Measurements from ENCODE around the gene EREG. TPM values are rescaled to one million over a fixed set of nuclear protein-coding genes. Genes with fewer than 3 reads are reported as not detected.

The EREG gene
- total and polyA plus RNA-seq, 9 of the 15 experiments (the other 6 are each of a cell fraction or from before 2014, with no cell fraction given), result 0.97 to 7.3 (median 2.5) TPM

DNA sequence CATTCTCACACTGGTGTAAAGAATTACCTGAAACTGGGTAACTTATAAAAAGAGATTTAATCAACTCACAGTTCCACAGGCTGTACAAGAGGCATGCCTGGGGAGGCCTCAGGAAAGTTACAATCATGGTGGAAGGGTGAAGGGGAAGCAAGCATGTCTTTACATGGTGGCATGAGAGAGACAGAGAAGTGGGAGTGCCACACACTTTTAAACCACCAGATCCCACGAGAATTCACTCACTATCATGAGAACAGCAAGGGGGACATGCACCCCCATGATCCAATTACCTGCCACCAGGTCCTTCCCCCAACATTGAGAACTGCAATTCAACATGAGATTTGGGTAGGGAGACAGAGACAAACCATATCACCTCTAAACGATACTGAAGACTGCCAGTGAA is 33.7 kb upstream of the EREG start (continued):
- TF ChIP-seq, protein P1, sequence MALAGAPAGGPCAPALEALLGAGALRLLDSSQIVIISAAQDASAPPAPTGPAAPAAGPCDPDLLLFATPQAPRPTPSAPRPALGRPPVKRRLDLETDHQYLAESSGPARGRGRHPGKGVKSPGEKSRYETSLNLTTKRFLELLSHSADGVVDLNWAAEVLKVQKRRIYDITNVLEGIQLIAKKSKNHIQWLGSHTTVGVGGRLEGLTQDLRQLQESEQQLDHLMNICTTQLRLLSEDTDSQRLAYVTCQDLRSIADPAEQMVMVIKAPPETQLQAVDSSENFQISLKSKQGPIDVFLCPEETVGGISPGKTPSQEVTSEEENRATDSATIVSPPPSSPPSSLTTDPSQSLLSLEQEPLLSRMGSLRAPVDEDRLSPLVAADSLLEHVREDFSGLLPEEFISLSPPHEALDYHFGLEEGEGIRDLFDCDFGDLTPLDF (CRISPR knock-in tag; IDR thresholded peaks at IDR 0.05), result no peak
- no peak for TF ChIP-seq RFX7 (CRISPR knock-in tag; IDR thresholded peaks at IDR 0.05)
- TF ChIP-seq, protein P2, sequence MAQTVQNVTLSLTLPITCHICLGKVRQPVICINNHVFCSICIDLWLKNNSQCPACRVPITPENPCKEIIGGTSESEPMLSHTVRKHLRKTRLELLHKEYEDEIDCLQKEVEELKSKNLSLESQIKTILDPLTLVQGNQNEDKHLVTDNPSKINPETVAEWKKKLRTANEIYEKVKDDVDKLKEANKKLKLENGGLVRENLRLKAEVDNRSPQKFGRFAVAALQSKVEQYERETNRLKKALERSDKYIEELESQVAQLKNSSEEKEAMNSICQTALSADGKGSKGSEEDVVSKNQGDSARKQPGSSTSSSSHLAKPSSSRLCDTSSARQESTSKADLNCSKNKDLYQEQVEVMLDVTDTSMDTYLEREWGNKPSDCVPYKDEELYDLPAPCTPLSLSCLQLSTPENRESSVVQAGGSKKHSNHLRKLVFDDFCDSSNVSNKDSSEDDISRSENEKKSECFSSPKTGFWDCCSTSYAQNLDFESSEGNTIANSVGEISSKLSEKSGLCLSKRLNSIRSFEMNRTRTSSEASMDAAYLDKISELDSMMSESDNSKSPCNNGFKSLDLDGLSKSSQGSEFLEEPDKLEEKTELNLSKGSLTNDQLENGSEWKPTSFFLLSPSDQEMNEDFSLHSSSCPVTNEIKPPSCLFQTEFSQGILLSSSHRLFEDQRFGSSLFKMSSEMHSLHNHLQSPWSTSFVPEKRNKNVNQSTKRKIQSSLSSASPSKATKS (CRISPR knock-in tag; IDR thresholded peaks at IDR 0.05), result no peak
- TF ChIP-seq, protein P3, sequence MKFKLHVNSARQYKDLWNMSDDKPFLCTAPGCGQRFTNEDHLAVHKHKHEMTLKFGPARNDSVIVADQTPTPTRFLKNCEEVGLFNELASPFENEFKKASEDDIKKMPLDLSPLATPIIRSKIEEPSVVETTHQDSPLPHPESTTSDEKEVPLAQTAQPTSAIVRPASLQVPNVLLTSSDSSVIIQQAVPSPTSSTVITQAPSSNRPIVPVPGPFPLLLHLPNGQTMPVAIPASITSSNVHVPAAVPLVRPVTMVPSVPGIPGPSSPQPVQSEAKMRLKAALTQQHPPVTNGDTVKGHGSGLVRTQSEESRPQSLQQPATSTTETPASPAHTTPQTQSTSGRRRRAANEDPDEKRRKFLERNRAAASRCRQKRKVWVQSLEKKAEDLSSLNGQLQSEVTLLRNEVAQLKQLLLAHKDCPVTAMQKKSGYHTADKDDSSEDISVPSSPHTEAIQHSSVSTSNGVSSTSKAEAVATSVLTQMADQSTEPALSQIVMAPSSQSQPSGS (CRISPR knock-in tag; IDR thresholded peaks at IDR 0.05), result no peak
- TF ChIP-seq, protein P4, sequence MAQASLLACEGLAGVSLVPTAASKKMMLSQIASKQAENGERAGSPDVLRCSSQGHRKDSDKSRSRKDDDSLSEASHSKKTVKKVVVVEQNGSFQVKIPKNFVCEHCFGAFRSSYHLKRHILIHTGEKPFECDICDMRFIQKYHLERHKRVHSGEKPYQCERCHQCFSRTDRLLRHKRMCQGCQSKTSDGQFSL (CRISPR knock-in tag; IDR thresholded peaks at IDR 0.05), result no peak
- TF ChIP-seq, protein P4 (tag; IDR thresholded peaks at IDR 0.05), result no peak
- TF ChIP-seq CEBPG (CRISPR knock-in tag; IDR thresholded peaks at IDR 0.05), result no peak
- no peak for TF ChIP-seq CEBPG (tag; conservative IDR thresholded peaks at IDR 0.05 in 1 of 2, IDR thresholded peaks at IDR 0.05 in 1 of 2)
- TF ChIP-seq FOXJ2 (tag; IDR thresholded peaks at IDR 0.05), result no peak
- TF ChIP-seq ZNF282 (CRISPR knock-in tag; IDR thresholded peaks at IDR 0.05), result no peak
- no peak for TF ChIP-seq ESRRB (CRISPR knock-in tag; IDR thresholded peaks at IDR 0.05; ENCODE audit: borderline replicate concordance)
- TF ChIP-seq ZNF134 (CRISPR knock-in tag; conservative IDR thresholded peaks at IDR 0.05), result no peak
- TF ChIP-seq, protein P5, sequence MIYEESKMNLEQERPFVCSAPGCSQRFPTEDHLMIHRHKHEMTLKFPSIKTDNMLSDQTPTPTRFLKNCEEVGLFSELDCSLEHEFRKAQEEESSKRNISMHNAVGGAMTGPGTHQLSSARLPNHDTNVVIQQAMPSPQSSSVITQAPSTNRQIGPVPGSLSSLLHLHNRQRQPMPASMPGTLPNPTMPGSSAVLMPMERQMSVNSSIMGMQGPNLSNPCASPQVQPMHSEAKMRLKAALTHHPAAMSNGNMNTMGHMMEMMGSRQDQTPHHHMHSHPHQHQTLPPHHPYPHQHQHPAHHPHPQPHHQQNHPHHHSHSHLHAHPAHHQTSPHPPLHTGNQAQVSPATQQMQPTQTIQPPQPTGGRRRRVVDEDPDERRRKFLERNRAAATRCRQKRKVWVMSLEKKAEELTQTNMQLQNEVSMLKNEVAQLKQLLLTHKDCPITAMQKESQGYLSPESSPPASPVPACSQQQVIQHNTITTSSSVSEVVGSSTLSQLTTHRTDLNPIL (CRISPR knock-in tag; IDR thresholded peaks at IDR 0.05), result no peak
- TF ChIP-seq SP1 (CRISPR knock-in tag; IDR thresholded peaks at IDR 0.05), result no peak
- no peak for TF ChIP-seq NELFE (IDR thresholded peaks at IDR 0.05; ENCODE audit: insufficient read depth, insufficient read length)
- TF ChIP-seq TCF7L2 (IDR thresholded peaks at IDR 0.05; ENCODE audit: low read depth, low read length), result no peak
- TF ChIP-seq YBX1 (IDR thresholded peaks at IDR 0.05), result no peak
- TF ChIP-seq ZNF57 (CRISPR knock-in tag; IDR thresholded peaks at IDR 0.05), result no peak
- no peak for TF ChIP-seq NRF1 (conservative IDR thresholded peaks at IDR 0.05 in 1 of 2, IDR thresholded peaks at IDR 0.05 in 1 of 2)
- TF ChIP-seq, protein P6, sequence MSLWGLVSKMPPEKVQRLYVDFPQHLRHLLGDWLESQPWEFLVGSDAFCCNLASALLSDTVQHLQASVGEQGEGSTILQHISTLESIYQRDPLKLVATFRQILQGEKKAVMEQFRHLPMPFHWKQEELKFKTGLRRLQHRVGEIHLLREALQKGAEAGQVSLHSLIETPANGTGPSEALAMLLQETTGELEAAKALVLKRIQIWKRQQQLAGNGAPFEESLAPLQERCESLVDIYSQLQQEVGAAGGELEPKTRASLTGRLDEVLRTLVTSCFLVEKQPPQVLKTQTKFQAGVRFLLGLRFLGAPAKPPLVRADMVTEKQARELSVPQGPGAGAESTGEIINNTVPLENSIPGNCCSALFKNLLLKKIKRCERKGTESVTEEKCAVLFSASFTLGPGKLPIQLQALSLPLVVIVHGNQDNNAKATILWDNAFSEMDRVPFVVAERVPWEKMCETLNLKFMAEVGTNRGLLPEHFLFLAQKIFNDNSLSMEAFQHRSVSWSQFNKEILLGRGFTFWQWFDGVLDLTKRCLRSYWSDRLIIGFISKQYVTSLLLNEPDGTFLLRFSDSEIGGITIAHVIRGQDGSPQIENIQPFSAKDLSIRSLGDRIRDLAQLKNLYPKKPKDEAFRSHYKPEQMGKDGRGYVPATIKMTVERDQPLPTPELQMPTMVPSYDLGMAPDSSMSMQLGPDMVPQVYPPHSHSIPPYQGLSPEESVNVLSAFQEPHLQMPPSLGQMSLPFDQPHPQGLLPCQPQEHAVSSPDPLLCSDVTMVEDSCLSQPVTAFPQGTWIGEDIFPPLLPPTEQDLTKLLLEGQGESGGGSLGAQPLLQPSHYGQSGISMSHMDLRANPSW (CRISPR knock-in tag; IDR thresholded peaks at IDR 0.05), result no peak

All from K562 (cell line).